Measurements from ENCODE around the gene SERPINA9.
"Not testable (repeated sequence)": the region's sequence is repeated elsewhere in the genome, so short reads cannot be mapped to it uniquely, and the experiment has no call there.

Gene SERPINA9

DNA sequence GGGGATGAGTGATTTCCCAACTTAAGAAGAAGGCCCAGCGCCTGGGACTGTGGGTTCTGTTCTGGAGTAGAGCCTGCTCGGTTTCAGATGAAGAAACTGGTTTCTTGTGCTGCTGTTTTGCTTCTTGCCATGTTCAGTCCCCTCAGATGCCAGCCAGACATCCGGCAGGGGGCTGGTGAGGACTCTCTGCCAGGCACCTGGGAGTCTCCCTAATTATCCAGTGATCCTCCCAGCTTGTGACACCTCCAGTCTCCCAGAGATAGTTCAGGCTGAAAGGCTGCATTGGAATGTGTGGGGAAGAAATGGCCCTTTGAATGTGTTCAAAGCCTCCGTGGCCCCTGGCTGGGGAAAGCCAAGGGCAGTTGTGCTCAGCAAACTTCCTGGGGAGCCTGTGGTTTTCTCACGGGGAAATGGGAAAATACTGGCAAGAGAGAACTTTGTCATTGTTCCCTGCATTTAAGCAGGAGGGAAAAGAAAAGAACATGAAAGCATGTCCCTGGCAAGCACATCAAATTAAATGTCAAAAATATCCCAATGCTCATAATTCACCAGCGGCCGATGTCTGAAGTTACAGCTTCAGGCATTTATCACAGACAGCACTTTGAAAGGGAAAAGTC, 41.8 kb upstream of the SERPINA9 start:
- H3K27me3 ChIP-seq (replicated peaks; ENCODE audit: control insufficient read depth, insufficient read depth, low read length): no peaks in the 10 kb centered on the region
- no peaks in the 10 kb centered on the region for H3K36me3 ChIP-seq (ENCODE audit: control insufficient read depth, insufficient read depth, low read length)
- H3K4me3 ChIP-seq (replicated peaks; ENCODE audit: low read depth, low read length): no peak overlapping the region
- TF ChIP-seq, protein P1, sequence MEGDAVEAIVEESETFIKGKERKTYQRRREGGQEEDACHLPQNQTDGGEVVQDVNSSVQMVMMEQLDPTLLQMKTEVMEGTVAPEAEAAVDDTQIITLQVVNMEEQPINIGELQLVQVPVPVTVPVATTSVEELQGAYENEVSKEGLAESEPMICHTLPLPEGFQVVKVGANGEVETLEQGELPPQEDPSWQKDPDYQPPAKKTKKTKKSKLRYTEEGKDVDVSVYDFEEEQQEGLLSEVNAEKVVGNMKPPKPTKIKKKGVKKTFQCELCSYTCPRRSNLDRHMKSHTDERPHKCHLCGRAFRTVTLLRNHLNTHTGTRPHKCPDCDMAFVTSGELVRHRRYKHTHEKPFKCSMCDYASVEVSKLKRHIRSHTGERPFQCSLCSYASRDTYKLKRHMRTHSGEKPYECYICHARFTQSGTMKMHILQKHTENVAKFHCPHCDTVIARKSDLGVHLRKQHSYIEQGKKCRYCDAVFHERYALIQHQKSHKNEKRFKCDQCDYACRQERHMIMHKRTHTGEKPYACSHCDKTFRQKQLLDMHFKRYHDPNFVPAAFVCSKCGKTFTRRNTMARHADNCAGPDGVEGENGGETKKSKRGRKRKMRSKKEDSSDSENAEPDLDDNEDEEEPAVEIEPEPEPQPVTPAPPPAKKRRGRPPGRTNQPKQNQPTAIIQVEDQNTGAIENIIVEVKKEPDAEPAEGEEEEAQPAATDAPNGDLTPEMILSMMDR (IDR thresholded peaks at IDR 0.05; ENCODE audit: insufficient read depth, low read length, poor library complexity, severe bottlenecking): no peak
- DNase-seq (ENCODE audit: extremely low read depth, insufficient read length): no peak

- no peak for DNase-seq (ENCODE audit: extremely low read depth, insufficient read length)
- no peak overlapping the region for H3K4me3 ChIP-seq (replicated peaks; ENCODE audit: low read depth, low read length)
- H3K27me3 ChIP-seq (replicated peaks; ENCODE audit: control insufficient read depth, insufficient read depth, low read length): no peaks in the 10 kb centered on the region
- H3K36me3 ChIP-seq (ENCODE audit: control insufficient read depth, insufficient read depth, low read length): no peaks in the 10 kb centered on the region
- TF ChIP-seq, protein P1 (IDR thresholded peaks at IDR 0.05; ENCODE audit: insufficient read depth, low read length, poor library complexity, severe bottlenecking): no peak
Measured at GRCh38 chr14:94517248-94517640, 41.2 kb upstream of the SERPINA9 start.

DNA sequence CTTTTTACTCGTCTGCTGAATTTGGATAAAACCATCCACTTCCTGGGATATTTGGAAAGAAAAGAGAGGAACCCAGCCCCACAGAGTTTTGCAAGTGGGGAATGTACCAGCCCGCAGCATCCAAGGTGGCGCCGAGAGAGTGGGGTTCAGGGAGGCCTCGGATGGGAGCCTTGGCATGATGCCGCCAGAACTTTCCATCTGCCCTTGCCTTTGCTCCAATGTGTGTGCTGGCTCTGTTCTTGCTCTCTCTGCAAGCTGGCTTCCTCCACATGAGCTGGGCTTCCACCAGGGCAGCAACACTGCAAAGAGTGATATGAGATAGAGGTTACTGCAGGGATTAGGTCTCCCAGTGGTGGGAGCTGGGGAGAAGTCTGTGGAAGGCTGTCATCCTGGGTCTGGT, 39.9 kb upstream of the SERPINA9 start:
- no peak overlapping the region for H3K4me3 ChIP-seq (replicated peaks; ENCODE audit: low read depth, low read length)
- H3K27me3 ChIP-seq (replicated peaks; ENCODE audit: control insufficient read depth, insufficient read depth, low read length): no peaks in the 10 kb centered on the region
- no peaks in the 10 kb centered on the region for H3K36me3 ChIP-seq (ENCODE audit: control insufficient read depth, insufficient read depth, low read length)
- TF ChIP-seq, protein P1 (IDR thresholded peaks at IDR 0.05; ENCODE audit: insufficient read depth, low read length, poor library complexity, severe bottlenecking): no peak
- no peak for DNase-seq (ENCODE audit: extremely low read depth, insufficient read length)

- Histone ChIP-seq H3K27me3 (replicated peaks; ENCODE audit: control insufficient read depth, insufficient read depth, low read length) (no peaks in the 10 kb centered on the region), H3K4me3 (replicated peaks; ENCODE audit: low read depth, low read length) (no peak overlapping the region), H3K36me3 (ENCODE audit: control insufficient read depth, insufficient read depth, low read length) (no peaks in the 10 kb centered on the region)
- no peak for DNase-seq (ENCODE audit: extremely low read depth, insufficient read length)
- TF ChIP-seq, protein P1 (IDR thresholded peaks at IDR 0.05; ENCODE audit: insufficient read depth, low read length, poor library complexity, severe bottlenecking): no peak
Measured at GRCh38 chr14:94515426-94515825, 39.4 kb upstream of the SERPINA9 start.

DNA sequence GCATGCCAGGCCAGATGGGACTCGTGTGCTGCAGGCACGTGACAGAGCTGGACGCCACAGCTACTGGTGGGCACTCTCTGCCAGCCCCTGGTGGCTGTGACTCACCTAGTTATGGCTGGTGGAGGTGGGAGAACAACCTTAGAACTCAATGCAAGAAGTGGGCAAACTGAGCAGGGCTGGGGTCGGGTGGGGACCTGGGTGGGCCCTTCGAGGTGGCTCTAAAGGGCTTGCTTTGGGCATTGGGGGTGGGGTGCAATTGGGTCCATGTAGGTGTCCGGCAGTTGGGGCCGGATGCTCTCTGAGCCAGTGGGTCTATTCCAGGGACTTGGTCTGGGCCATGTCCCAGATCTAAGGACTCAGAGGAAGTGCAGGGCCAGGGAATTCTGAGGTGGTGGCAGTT, 38.4 kb upstream of the SERPINA9 start:
- TF ChIP-seq, protein P1 (IDR thresholded peaks at IDR 0.05; ENCODE audit: insufficient read depth, low read length, poor library complexity, severe bottlenecking): no peak
- no peaks in the 10 kb centered on the region for H3K36me3 ChIP-seq (ENCODE audit: control insufficient read depth, insufficient read depth, low read length)
- no peaks in the 10 kb centered on the region for H3K27me3 ChIP-seq (replicated peaks; ENCODE audit: control insufficient read depth, insufficient read depth, low read length)
- no peak overlapping the region for H3K4me3 ChIP-seq (replicated peaks; ENCODE audit: low read depth, low read length)
- no peak for DNase-seq (ENCODE audit: extremely low read depth, insufficient read length)

- DNase-seq (ENCODE audit: extremely low read depth, insufficient read length): not testable (repeated sequence)
Measured at GRCh38 chr14:94510481-94510880, 34.5 kb upstream of the SERPINA9 start.

More at GRCh38 chr14:94510481-94510880, 34.5 kb upstream of the SERPINA9 start:
- not testable (repeated sequence) for H3K4me3 ChIP-seq (replicated peaks; ENCODE audit: low read depth, low read length); H3K36me3 ChIP-seq (ENCODE audit: control insufficient read depth, insufficient read depth, low read length); H3K27me3 ChIP-seq (replicated peaks; ENCODE audit: control insufficient read depth, insufficient read depth, low read length)

Data from GM06990 (cell line).